Measurements from ENCODE around the gene TCN2. TPM values are rescaled to one million over a fixed set of nuclear protein-coding genes. Genes with fewer than 3 reads are reported as not detected.

TCN2 gene
- total RNA-seq, 1 donor from 2014 or later = 5.2 TPM

GRCh38 chr22:30575859-30576258 lies 31.1 kb upstream of the TCN2 start:
- H3K27ac ChIP-seq (ENCODE audit: low read depth, low read length) = no peak overlapping the region
- peaks cover 49 to 54% (median 53%) of the 10 kb centered on the region in 3 donors for H3K36me3 ChIP-seq (ENCODE audit: control insufficient read depth in 3 of 3, insufficient read depth in 3 of 3, low read length in 3 of 3)
- H3K4me1 ChIP-seq (ENCODE audit: control insufficient read depth in 3 of 3, insufficient read depth in 3 of 3, low read length in 3 of 3) = peaks cover 19 to 25% (median 24%) of the 10 kb centered on the region in 3 donors

GRCh38 chr22:30578481-30578880 lies 28.5 kb upstream of the TCN2 start:
- Histone ChIP-seq H3K9me3 (ENCODE audit: control insufficient read depth in 3 of 3, low read length in 3 of 3) (no peaks in the 10 kb centered on the region), H3K9ac (ENCODE audit: low read depth in 1 of 3, low read length in 3 of 3) (no peak overlapping the region), H3K27me3 (ENCODE audit: control insufficient read depth in 3 of 3, insufficient read depth in 3 of 3, low read length in 3 of 3) (no peaks in the 10 kb centered on the region), H3K27ac (ENCODE audit: low read depth, low read length) (no peak overlapping the region), H3K4me3 (ENCODE audit: low read length in 3 of 3) (no peak overlapping the region), H3K36me3 (ENCODE audit: control insufficient read depth in 3 of 3, insufficient read depth in 3 of 3, low read length in 3 of 3) (peaks cover 75 to 80% (median 77%) of the 10 kb centered on the region in 3 donors), H3K4me1 (ENCODE audit: control insufficient read depth in 3 of 3, insufficient read depth in 3 of 3, low read length in 3 of 3) (peaks cover 16 to 21% (median 17%) of the 10 kb centered on the region in 3 donors)

More at GRCh38 chr22:30575859-30576258, 31.1 kb upstream of the TCN2 start:
- Histone ChIP-seq H3K4me3 (ENCODE audit: low read length in 3 of 3) (no peak overlapping the region), H3K27me3 (ENCODE audit: control insufficient read depth in 3 of 3, insufficient read depth in 3 of 3, low read length in 3 of 3) (no peaks in the 10 kb centered on the region), H3K9ac (ENCODE audit: low read depth in 1 of 3, low read length in 3 of 3) (no peak overlapping the region), H3K9me3 (ENCODE audit: control insufficient read depth in 3 of 3, low read length in 3 of 3) (no peaks in the 10 kb centered on the region)

GRCh38 chr22:30580896-30581295 lies 26.1 kb upstream of the TCN2 start:
- peaks cover 94 to 97% (median 94%) of the 10 kb centered on the region in 3 donors for H3K36me3 ChIP-seq (ENCODE audit: control insufficient read depth in 3 of 3, insufficient read depth in 3 of 3, low read length in 3 of 3)
- H3K4me3 ChIP-seq (ENCODE audit: low read length in 3 of 3) = no peak overlapping the region
- H3K4me1 ChIP-seq (ENCODE audit: control insufficient read depth in 3 of 3, insufficient read depth in 3 of 3, low read length in 3 of 3) = peaks cover 0 to 1% (median 0%) of the 10 kb centered on the region in 3 donors
- no peaks in the 10 kb centered on the region for H3K27me3 ChIP-seq (ENCODE audit: control insufficient read depth in 3 of 3, insufficient read depth in 3 of 3, low read length in 3 of 3)
- no peak overlapping the region for H3K27ac ChIP-seq (ENCODE audit: low read depth, low read length)
- no peak overlapping the region for H3K9ac ChIP-seq (ENCODE audit: low read depth in 1 of 3, low read length in 3 of 3)
- H3K9me3 ChIP-seq (ENCODE audit: control insufficient read depth in 3 of 3, low read length in 3 of 3) = no peaks in the 10 kb centered on the region

GRCh38 chr22:30582051-30582450 lies 24.9 kb upstream of the TCN2 start:
- Histone ChIP-seq H3K27me3 (ENCODE audit: control insufficient read depth in 3 of 3, insufficient read depth in 3 of 3, low read length in 3 of 3) (no peaks in the 10 kb centered on the region), H3K9ac (ENCODE audit: low read depth in 1 of 3, low read length in 3 of 3) (no peak overlapping the region), H3K36me3 (ENCODE audit: control insufficient read depth in 3 of 3, insufficient read depth in 3 of 3, low read length in 3 of 3) (peaks cover 94 to 97% (median 94%) of the 10 kb centered on the region in 3 donors), H3K9me3 (ENCODE audit: control insufficient read depth in 3 of 3, low read length in 3 of 3) (no peaks in the 10 kb centered on the region), H3K4me1 (ENCODE audit: control insufficient read depth in 3 of 3, insufficient read depth in 3 of 3, low read length in 3 of 3) (no peaks in the 10 kb centered on the region), H3K27ac (ENCODE audit: low read depth, low read length) (no peak overlapping the region), H3K4me3 (ENCODE audit: low read length in 3 of 3) (no peak overlapping the region)

GRCh38 chr22:30582788-30583545 lies 24.0 kb upstream of the TCN2 start:
- Histone ChIP-seq H3K27me3 (ENCODE audit: control insufficient read depth in 3 of 3, insufficient read depth in 3 of 3, low read length in 3 of 3) (no peaks in the 10 kb centered on the region), H3K9me3 (ENCODE audit: control insufficient read depth in 3 of 3, low read length in 3 of 3) (no peaks in the 10 kb centered on the region), H3K4me3 (ENCODE audit: low read length in 3 of 3) (no peak overlapping the region), H3K27ac (ENCODE audit: low read depth, low read length) (no peak overlapping the region), H3K9ac (ENCODE audit: low read depth in 1 of 3, low read length in 3 of 3) (peak overlapping the region in 1 of 3 donors; percentile 10), H3K4me1 (ENCODE audit: control insufficient read depth in 3 of 3, insufficient read depth in 3 of 3, low read length in 3 of 3) (no peaks in the 10 kb centered on the region), H3K36me3 (ENCODE audit: control insufficient read depth in 3 of 3, insufficient read depth in 3 of 3, low read length in 3 of 3) (peaks cover 96 to 98% (median 97%) of the 10 kb centered on the region in 3 donors)

GRCh38 chr22:30584441-30584840 lies 22.5 kb upstream of the TCN2 start:
- H3K36me3 ChIP-seq (ENCODE audit: control insufficient read depth in 3 of 3, insufficient read depth in 3 of 3, low read length in 3 of 3) = peaks cover 92 to 96% (median 96%) of the 10 kb centered on the region in 3 donors
- no peaks in the 10 kb centered on the region for H3K9me3 ChIP-seq (ENCODE audit: control insufficient read depth in 3 of 3, low read length in 3 of 3)
- no peak overlapping the region for H3K27ac ChIP-seq (ENCODE audit: low read depth, low read length)
- no peaks in the 10 kb centered on the region for H3K27me3 ChIP-seq (ENCODE audit: control insufficient read depth in 3 of 3, insufficient read depth in 3 of 3, low read length in 3 of 3)
- no peaks in the 10 kb centered on the region for H3K4me1 ChIP-seq (ENCODE audit: control insufficient read depth in 3 of 3, insufficient read depth in 3 of 3, low read length in 3 of 3)
- no peak overlapping the region for H3K4me3 ChIP-seq (ENCODE audit: low read length in 3 of 3)
- no peak overlapping the region for H3K9ac ChIP-seq (ENCODE audit: low read depth in 1 of 3, low read length in 3 of 3)

GRCh38 chr22:30586414-30586813 lies 20.6 kb upstream of the TCN2 start:
- peaks cover 15 to 18% (median 17%) of the 10 kb centered on the region in 3 donors for H3K4me1 ChIP-seq (ENCODE audit: control insufficient read depth in 3 of 3, insufficient read depth in 3 of 3, low read length in 3 of 3)
- H3K27ac ChIP-seq (ENCODE audit: low read depth, low read length) = no peak overlapping the region
- H3K36me3 ChIP-seq (ENCODE audit: control insufficient read depth in 3 of 3, insufficient read depth in 3 of 3, low read length in 3 of 3) = peaks cover 72 to 79% (median 77%) of the 10 kb centered on the region in 3 donors
- H3K9ac ChIP-seq (ENCODE audit: low read depth in 1 of 3, low read length in 3 of 3) = no peak overlapping the region
- H3K9me3 ChIP-seq (ENCODE audit: control insufficient read depth in 3 of 3, low read length in 3 of 3) = no peaks in the 10 kb centered on the region
- no peak overlapping the region for H3K4me3 ChIP-seq (ENCODE audit: low read length in 3 of 3)
- no peaks in the 10 kb centered on the region for H3K27me3 ChIP-seq (ENCODE audit: control insufficient read depth in 3 of 3, insufficient read depth in 3 of 3, low read length in 3 of 3)

- Histone ChIP-seq H3K27ac (ENCODE audit: low read depth, low read length) (peak overlapping the region; percentile 75), H3K27me3 (ENCODE audit: control insufficient read depth in 3 of 3, insufficient read depth in 3 of 3, low read length in 3 of 3) (no peaks in the 10 kb centered on the region), H3K4me3 (ENCODE audit: low read length in 3 of 3) (peak overlapping the region; percentile 80 to 92 (median 81)), H3K9ac (ENCODE audit: low read depth in 1 of 3, low read length in 3 of 3) (peak overlapping the region; percentile 65 to 88 (median 72)), H3K4me1 (ENCODE audit: control insufficient read depth in 3 of 3, insufficient read depth in 3 of 3, low read length in 3 of 3) (peaks cover 15 to 19% (median 17%) of the 10 kb centered on the region in 3 donors), H3K9me3 (ENCODE audit: control insufficient read depth in 3 of 3, low read length in 3 of 3) (no peaks in the 10 kb centered on the region), H3K36me3 (ENCODE audit: control insufficient read depth in 3 of 3, insufficient read depth in 3 of 3, low read length in 3 of 3) (peaks cover 26 to 35% (median 30%) of the 10 kb centered on the region in 3 donors)
These were observed 15.8 kb upstream of the TCN2 start for GRCh38 chr22:30591191-30591587.

- no peaks in the 10 kb centered on the region for H3K9me3 ChIP-seq (ENCODE audit: control insufficient read depth in 3 of 3, low read length in 3 of 3)
- peak within 1 kb of the TSS; percentile 65 to 88 (median 72) for H3K9ac ChIP-seq (ENCODE audit: low read depth in 1 of 3, low read length in 3 of 3)
- H3K4me3 ChIP-seq (ENCODE audit: low read length in 3 of 3) = peak within 1 kb of the TSS; percentile 80 to 92 (median 81)
- no peaks in the 10 kb centered on the region for H3K27me3 ChIP-seq (ENCODE audit: control insufficient read depth in 3 of 3, insufficient read depth in 3 of 3, low read length in 3 of 3)
- H3K27ac ChIP-seq (ENCODE audit: low read depth, low read length) = peak within 1 kb of the TSS; percentile 75
- peaks cover 15 to 19% (median 17%) of the 10 kb centered on the region in 3 donors for H3K4me1 ChIP-seq (ENCODE audit: control insufficient read depth in 3 of 3, insufficient read depth in 3 of 3, low read length in 3 of 3)
- peaks cover 20 to 29% (median 24%) of the 10 kb centered on the region in 3 donors for H3K36me3 ChIP-seq (ENCODE audit: control insufficient read depth in 3 of 3, insufficient read depth in 3 of 3, low read length in 3 of 3)
These were observed 15.2 kb upstream of the TCN2 start, which contains the start of gene PES1 for GRCh38 chr22:30591588-30592359. Gene PES1 (minus strand): TSS chr22:30591910. CDS start chr22:30591833, 77 bp downstream.

All from skeletal muscle tissue (tissue), 4 donors.